Sigmoid colon (tissue), 3 donors: ENCODE measurements around the gene DCDC1.

ENCODE experiments used
- POLR2A ChIP-seq, 2 donors: fragments of 450-650 bp; IDR thresholded peaks; one replicate each; pipeline ENCODE4 v1.6.1; 2016; ENCODE audit warnings: antibody characterized with exemption in 2 of 2, mild to moderate bottlenecking in 2 of 2, moderate library complexity in 2 of 2
- TF ChIP-seq, protein P1 (sequence below), 4 experiments: fragments of 450-650 bp in 3 of 4; fragments of 200-600 bp in 1 of 4; IDR thresholded peaks; one replicate each; pipeline ENCODE4 v1.5.1; 2016 to 2019; ENCODE audit warnings: antibody characterized with exemption in 4 of 4, mild to moderate bottlenecking in 3 of 4, moderate library complexity in 2 of 4

DNA sequence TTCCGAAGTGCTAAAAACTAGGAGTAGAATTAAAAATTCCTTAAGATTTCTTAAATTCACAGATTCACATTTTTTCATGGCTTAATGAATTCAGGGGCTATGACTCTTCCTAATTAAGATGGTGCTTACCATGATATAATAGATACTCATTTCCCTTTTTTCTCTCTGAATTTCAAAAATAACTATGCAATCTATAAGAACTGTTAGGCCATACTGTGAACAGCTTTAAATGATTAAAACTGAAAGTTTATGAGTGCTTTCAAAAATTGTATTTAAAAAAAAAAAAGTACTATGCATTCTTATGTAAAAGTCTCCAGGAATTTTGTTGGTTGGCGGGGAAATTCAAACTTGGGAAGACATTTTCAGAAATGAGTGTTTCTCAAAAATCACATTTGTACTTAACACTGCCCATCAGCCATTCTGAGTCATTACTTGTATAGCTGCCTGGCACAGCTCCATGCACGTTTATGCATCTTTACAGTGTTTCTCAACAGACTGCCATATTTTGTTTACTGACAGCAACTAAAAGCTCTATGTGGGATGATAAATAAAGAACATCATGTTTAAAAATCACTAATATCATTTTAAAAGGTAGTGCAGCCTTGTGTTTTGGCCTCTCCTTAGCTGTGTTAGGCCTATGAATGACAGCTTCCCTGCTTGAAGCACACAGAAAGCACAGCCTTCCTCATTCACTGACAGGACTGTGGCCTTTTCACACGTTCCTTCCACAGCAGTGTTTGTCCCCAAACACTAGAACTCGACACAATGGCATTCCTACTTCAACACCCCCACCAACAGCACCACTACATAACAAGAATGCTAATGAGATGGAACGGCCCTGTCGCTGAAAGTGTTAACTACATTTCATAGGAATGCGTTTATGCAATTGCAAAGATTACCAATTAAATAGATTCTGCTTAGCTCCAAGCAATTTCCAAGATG lies 131.4 kb downstream of the DCDC1 start:
- TF ChIP-seq POLR2A (IDR thresholded peaks at IDR 0.05), result no peak
- TF ChIP-seq, protein P1, sequence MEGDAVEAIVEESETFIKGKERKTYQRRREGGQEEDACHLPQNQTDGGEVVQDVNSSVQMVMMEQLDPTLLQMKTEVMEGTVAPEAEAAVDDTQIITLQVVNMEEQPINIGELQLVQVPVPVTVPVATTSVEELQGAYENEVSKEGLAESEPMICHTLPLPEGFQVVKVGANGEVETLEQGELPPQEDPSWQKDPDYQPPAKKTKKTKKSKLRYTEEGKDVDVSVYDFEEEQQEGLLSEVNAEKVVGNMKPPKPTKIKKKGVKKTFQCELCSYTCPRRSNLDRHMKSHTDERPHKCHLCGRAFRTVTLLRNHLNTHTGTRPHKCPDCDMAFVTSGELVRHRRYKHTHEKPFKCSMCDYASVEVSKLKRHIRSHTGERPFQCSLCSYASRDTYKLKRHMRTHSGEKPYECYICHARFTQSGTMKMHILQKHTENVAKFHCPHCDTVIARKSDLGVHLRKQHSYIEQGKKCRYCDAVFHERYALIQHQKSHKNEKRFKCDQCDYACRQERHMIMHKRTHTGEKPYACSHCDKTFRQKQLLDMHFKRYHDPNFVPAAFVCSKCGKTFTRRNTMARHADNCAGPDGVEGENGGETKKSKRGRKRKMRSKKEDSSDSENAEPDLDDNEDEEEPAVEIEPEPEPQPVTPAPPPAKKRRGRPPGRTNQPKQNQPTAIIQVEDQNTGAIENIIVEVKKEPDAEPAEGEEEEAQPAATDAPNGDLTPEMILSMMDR (IDR thresholded peaks at IDR 0.05), result no peak
